Body of pancreas (tissue), 4 donors: ENCODE data around the gene TNS3. TPM values are rescaled to one million over a fixed set of nuclear protein-coding genes. Genes with fewer than 3 reads are reported as not detected.

ENCODE experiments used
- ATAC-seq: fragments of 150-250 bp; one replicate; pipeline ENCODE4 v1.9.1; 2016
- DNase-seq, 4 donors: peaks; one replicate each; pipeline ENCODE4 v3.0.0-alpha.2; 2019
- H3K27ac ChIP-seq, 4 donors: fragments of 200-600 bp; sonication (generic); 1 replicate in 3 of 4; 2 replicates in 1 of 4; pipeline versions ENCODE4 v1.5.1 to v1.6.1; 2016 to 2019; ENCODE audit warnings: mild to moderate bottlenecking in 1 of 4, mixed read lengths in 1 of 4, moderate library complexity in 1 of 4
- H3K27me3 ChIP-seq, 2 donors: fragments of 200-600 bp; sonication (generic); one replicate each; pipeline ENCODE4 v1.6.0; 2016; ENCODE audit warnings: mild to moderate bottlenecking in 1 of 2
- H3K36me3 ChIP-seq, 2 donors: fragments of 200-600 bp; sonication (generic); replicated peaks in 1 of 2; 2 replicates each; pipeline ENCODE4 v1.5.1; 2016; ENCODE audit warnings: low read depth in 2 of 2; ENCODE audit not compliant: insufficient read depth in 1 of 2
- H3K4me1 ChIP-seq: fragments of 200-600 bp; sonication (generic); one replicate; pipeline ENCODE4 v1.6.0; 2016
- H3K4me3 ChIP-seq, 2 donors: fragments of 200-600 bp; sonication (generic); 1 replicate in 1 of 2; 2 replicates in 1 of 2; pipeline ENCODE4 v1.5.1; 2016 to 2019
- H3K9me3 ChIP-seq, 3 donors: fragments of 200-600 bp; sonication (generic); 1 replicate in 2 of 3; 2 replicates in 1 of 3; pipeline ENCODE4 v1.5.1; 2016
- CTCF ChIP-seq, 7 experiments: fragments of 450-650 bp in 4 of 7; fragments of 200-600 bp in 3 of 7; sonication (generic) in 3 of 7; IDR thresholded peaks; one replicate each; pipeline ENCODE4 v1.5.1; 2016 to 2019; ENCODE audit warnings: antibody characterized with exemption in 7 of 7
- POLR2A ChIP-seq, 3 donors: fragments of 450-650 bp; IDR thresholded peaks; one replicate each; pipeline ENCODE4 v1.6.1; 2016; ENCODE audit warnings: antibody characterized with exemption in 3 of 3, mild to moderate bottlenecking in 2 of 3
- WGBS, 2 donors: methylation state at CpG; one replicate each; pipeline ENCODE4 v1.1.5; 2017; 5-methylcytosine and 5-hydroxymethylcytosine counted together
- intact Hi-C: fragments of 100-400 bp; cut with DNase I; formaldehyde crosslinking; loops from one replicate; pipeline ENCODE4 v1.15.1; 2023
- total RNA-seq, 2 donors: library from RNA; depleted of rRNA; stranded (reverse); fragments of >200 nt; gene quantifications; one replicate each; pipeline ENCODE4 v1.1.0, GENCODE V29; 2016

Gene TNS3
- total RNA-seq, 2 donors from 2014 or later = 100 to 265 TPM

- no peaks in the 10 kb centered on the region for H3K9me3 ChIP-seq
- ATAC-seq (peak; percentile 55), DNase-seq (peak; percentile 72 to 80 (median 76))
- H3K4me3 ChIP-seq = no peak overlapping the region
- H3K27ac ChIP-seq = peak overlapping the region; percentile 34 to 89 (median 80)
- 22 to 26% methylated on average over 13 to 15 of the region's 15 CpGs for WGBS, 2 donors
- intact Hi-C loops = no loop called here
- no peaks in the 10 kb centered on the region for H3K27me3 ChIP-seq
- H3K4me1 ChIP-seq = peaks cover 98% of the 10 kb centered on the region
- TF ChIP-seq CTCF (IDR thresholded peaks at IDR 0.05) (no peak), POLR2A (IDR thresholded peaks at IDR 0.05) (no peak)
- no peaks in the 10 kb centered on the region for H3K36me3 ChIP-seq
These were observed 99.7 kb downstream of the TNS3 start for GRCh38 chr7:47482013-47482875.

GRCh38 chr7:47481541-47482012 is 100.3 kb downstream of the TNS3 start:
- DNase-seq (no peak), ATAC-seq (no peak)
- WGBS, 2 donors = 84% methylated on average over 7 of the region's 7 CpGs
- TF ChIP-seq CTCF (IDR thresholded peaks at IDR 0.05) (no peak), POLR2A (IDR thresholded peaks at IDR 0.05) (no peak)
- Histone ChIP-seq H3K4me3 (no peak overlapping the region), H3K27me3 (no peaks in the 10 kb centered on the region), H3K9me3 (no peaks in the 10 kb centered on the region), H3K4me1 (peaks cover 98% of the 10 kb centered on the region), H3K27ac (peak overlapping the region; percentile 34 to 89 (median 80)), H3K36me3 (no peaks in the 10 kb centered on the region)
- intact Hi-C loops = no loop called here

- Histone ChIP-seq H3K27me3 (no peaks in the 10 kb centered on the region), H3K9me3 (no peaks in the 10 kb centered on the region), H3K36me3 (no peaks in the 10 kb centered on the region), H3K4me3 (no peak overlapping the region), H3K4me1 (peaks cover 98% of the 10 kb centered on the region), H3K27ac (peak overlapping the region; percentile 25 to 89 (median 80))
- 60 to 68% methylated on average over 10 to 12 of the region's 12 CpGs for WGBS, 2 donors
- intact Hi-C loops = no loop called here
- DNase-seq = peak in 1 of 4 donors; percentile 41
- TF ChIP-seq CTCF (IDR thresholded peaks at IDR 0.05) (no peak), POLR2A (IDR thresholded peaks at IDR 0.05) (no peak)
- ATAC-seq = no peak
These were observed 101.1 kb downstream of the TNS3 start for GRCh38 chr7:47480576-47481538.

GRCh38 chr7:47479821-47480575 is 101.9 kb downstream of the TNS3 start:
- peaks cover 98% of the 10 kb centered on the region for H3K4me1 ChIP-seq
- no peak overlapping the region for H3K4me3 ChIP-seq
- intact Hi-C loops = loop anchor here (10.0 kb wide), 1 partner anchor 95 kb away; no protein-coding TSS in a partner anchor
- no peak for ATAC-seq
- peak overlapping the region; percentile 22 to 89 (median 80) for H3K27ac ChIP-seq
- no peaks in the 10 kb centered on the region for H3K27me3 ChIP-seq
- TF ChIP-seq POLR2A (IDR thresholded peaks at IDR 0.05) (no peak), CTCF (IDR thresholded peaks at IDR 0.05) (peak in 2 of 7 experiments; percentile 5 to 26)
- WGBS, 2 donors = 73 to 89% methylated on average over 7 to 12 of the region's 12 CpGs
- H3K9me3 ChIP-seq = no peaks in the 10 kb centered on the region
- peak in 1 of 4 donors; percentile 53 for DNase-seq
- H3K36me3 ChIP-seq = no peaks in the 10 kb centered on the region
